ENCODE data around the gene HAPSTR1. TPM values are rescaled to one million over a fixed set of nuclear protein-coding genes. Genes with fewer than 3 reads are reported as not detected.

The HAPSTR1 gene
- total and polyA plus RNA-seq, 2 of the 8 experiments (the other 6 are each of a cell fraction or from before 2014, with no cell fraction given) = 11.9 to 66.1 TPM

- TF ChIP-seq CEBPB (IDR thresholded peaks at IDR 0.05; ENCODE audit: low read depth, low read length) (no peak), BACH1 (IDR thresholded peaks at IDR 0.05; ENCODE audit: low read length) (no peak), BCL11A (IDR thresholded peaks at IDR 0.05; ENCODE audit: low read depth in 2 of 2, low read length in 2 of 2) (no peak), TEAD4 (IDR thresholded peaks at IDR 0.05; ENCODE audit: low read depth, low read length) (no peak)
Measured at GRCh38 chr16:9055115-9055514, 36.3 kb upstream of the HAPSTR1 start (continued).

Data from H1 (cell line).